T-cell (primary cell): Measurements from ENCODE around the gene SMYD2. TPM values are rescaled to one million over a fixed set of nuclear protein-coding genes. Genes with fewer than 3 reads are reported as not detected.

Experiments used
- ATAC-seq, 4 experiments: fragments of 200-7000 bp in 3 of 4; fragments of 150-1000 bp in 1 of 4; cut with Tn5 transposase; replicated peaks in 1 of 4; 1 replicate in 3 of 4; 2 replicates in 1 of 4; pipeline ENCODE4 v1.10.0; 2021; ENCODE audit warnings: moderate library complexity in 3 of 4, mild to moderate bottlenecking in 2 of 4, moderate number of reproducible peaks in 1 of 4
- CTCF ChIA-PET, 2 donors: fragments of 300-600 bp; sonication (Branson Sonifier 250); formaldehyde crosslinking; loops; one replicate each; lab custom pipeline; 2022; ENCODE audit warnings: antibody characterized with exemption in 2 of 2; lab: Charles Lee
- POLR2A ChIA-PET, 2 donors: fragments of 300-600 bp; sonication (Branson Sonifier 250); formaldehyde crosslinking; loops; one replicate each; lab custom pipeline; 2022; ENCODE audit warnings: antibody characterized with exemption in 2 of 2; lab: Charles Lee
- DNase-seq, 35 experiments: peaks; one replicate each; pipeline versions ENCODE4 v3.0.0 to v3.0.0-alpha.2; 2013 to 2023
- H3K27ac ChIP-seq: one replicate; pipeline ENCODE4 v1.5.1; 2013; ENCODE audit warnings: low read length
- H3K27me3 ChIP-seq, 2 experiments: replicated peaks in 1 of 2; 1 replicate in 1 of 2; 2 replicates in 1 of 2; pipeline versions ENCODE4 v1.6.1 to v1.7.0; 2013; ENCODE audit warnings: low read length in 1 of 2, mixed read lengths in 1 of 2; ENCODE audit not compliant: control insufficient read depth in 2 of 2, insufficient read depth in 2 of 2; ENCODE audit errors: extremely low read depth in 1 of 2
- H3K36me3 ChIP-seq, 2 donors: 1 replicate in 1 of 2; 2 replicates in 1 of 2; pipeline versions ENCODE4 v1.6.1 to v1.7.0; 2013; ENCODE audit warnings: low read length in 1 of 2; ENCODE audit not compliant: control insufficient read depth in 2 of 2, insufficient read depth in 1 of 2; ENCODE audit errors: extremely low read depth in 1 of 2
- H3K4me1 ChIP-seq, 2 experiments: 1 replicate in 1 of 2; 2 replicates in 1 of 2; pipeline versions ENCODE4 v1.6.1 to v1.7.0; 2013; ENCODE audit warnings: low read length in 2 of 2, mixed read lengths in 1 of 2; ENCODE audit not compliant: insufficient read depth in 2 of 2, control insufficient read depth in 1 of 2; ENCODE audit errors: extremely low read depth in 1 of 2
- H3K4me3 ChIP-seq, 2 donors: 1 replicate in 1 of 2; 2 replicates in 1 of 2; pipeline versions ENCODE4 v1.5.1 to v1.7.0; 2013; ENCODE audit warnings: mild to moderate bottlenecking in 2 of 2, low read length in 1 of 2, moderate library complexity in 1 of 2; ENCODE audit not compliant: control insufficient read depth in 1 of 2; ENCODE audit errors: extremely low read depth in 1 of 2
- H3K9me3 ChIP-seq: 2 replicates; pipeline ENCODE4 v1.7.0; 2013
- H3K27ac Mint-ChIP-seq, 2 donors: one replicate each; pipeline ENCODE4 v1.8.0; 2020 to 2021; ENCODE audit warnings: mild to moderate bottlenecking in 2 of 2, mixed read lengths in 2 of 2
- H3K27me3 Mint-ChIP-seq, 2 donors: one replicate each; pipeline ENCODE4 v1.8.0; 2021 to 2022; ENCODE audit warnings: mixed read lengths in 2 of 2
- H3K36me3 Mint-ChIP-seq: one replicate; pipeline ENCODE4 v1.8.0; 2021; ENCODE audit warnings: mixed read lengths
- H3K4me1 Mint-ChIP-seq, 3 donors: one replicate each; pipeline ENCODE4 v1.8.0; 2020 to 2022; ENCODE audit warnings: mixed read lengths in 3 of 3, mild to moderate bottlenecking in 1 of 3
- H3K4me3 Mint-ChIP-seq, 3 donors: one replicate each; pipeline ENCODE4 v1.8.0; 2020 to 2022; ENCODE audit warnings: mild to moderate bottlenecking in 3 of 3, mixed read lengths in 3 of 3, moderate library complexity in 3 of 3
- H3K9me3 Mint-ChIP-seq, 3 donors: one replicate each; pipeline ENCODE4 v1.8.0; 2020 to 2022; ENCODE audit warnings: mixed read lengths in 3 of 3
- WGBS: methylation state at CpG from one replicate; pipeline ENCODE4 v1.1.5; 2013; ENCODE audit warnings: missing lambda C conversion rate; ENCODE audit not compliant: insufficient coverage; 5-methylcytosine and 5-hydroxymethylcytosine counted together
- total RNA-seq, 35 experiments: library from RNA in 6 of 35; stranded (reverse) in 6 of 35; fragments of 120-200 nt in 1 of 35; gene quantifications; one replicate each; pipeline versions ENCODE4 v1.2.1 to v1.2.4 and lab custom pipeline; 2013 to 2026

SMYD2 gene
- total RNA-seq, 5 donors from 2014 or later (not counting 1 experiment from before 2014, with no cell fraction given) = 27.3 to 35.2 (median 34.4) TPM

GRCh38 chr1:214321705-214322453, 40.9 kb downstream of the SMYD2 start:
- no peak for ATAC-seq
- ChIA-PET POLR2A (no interaction called here), CTCF (interaction anchor here in 1 of 2 donors (0.7 to 2.6 kb wide), 2 partner anchors 11 to 60 kb away, joined by 3 to 13 read pairs; no protein-coding TSS in a partner anchor)
- Histone ChIP-seq H3K4me3 (no peak overlapping the region), H3K27ac (no peak overlapping the region), H3K36me3 (peaks cover 7 to 46% of the 10 kb centered on the region in 2 donors), H3K27me3 (no peaks in the 10 kb centered on the region), H3K4me1 (no peaks in the 10 kb centered on the region), H3K9me3 (no peaks in the 10 kb centered on the region)
- H3K9me3 Mint-ChIP-seq = no peaks in the 10 kb centered on the region
- H3K4me3 Mint-ChIP-seq = no peak overlapping the region
- H3K36me3 Mint-ChIP-seq = peaks cover 62% of the 10 kb centered on the region
- peak overlapping the region in 1 of 2 donors; percentile 17 for H3K27ac Mint-ChIP-seq
- H3K27me3 Mint-ChIP-seq = no peaks in the 10 kb centered on the region
- no peak for DNase-seq
- H3K4me1 Mint-ChIP-seq = no peaks in the 10 kb centered on the region
- WGBS = no CpG with 5 or more reads among the region's 5 CpGs

GRCh38 chr1:214324896-214325800, 44.2 kb downstream of the SMYD2 start:
- ATAC-seq (no peak), DNase-seq (no peak)
- Mint-ChIP-seq H3K27me3 (no peaks in the 10 kb centered on the region), H3K27ac (peak overlapping the region in 1 of 2 donors; percentile 37), H3K4me1 (peaks cover 0 to 6% (median 4%) of the 10 kb centered on the region in 3 donors), H3K36me3 (peaks cover 38% of the 10 kb centered on the region), H3K9me3 (no peaks in the 10 kb centered on the region), H3K4me3 (no peak overlapping the region)
- Histone ChIP-seq H3K4me3 (no peak overlapping the region), H3K27me3 (no peaks in the 10 kb centered on the region), H3K4me1 (no peaks in the 10 kb centered on the region), H3K27ac (no peak overlapping the region), H3K36me3 (peaks cover 13 to 36% of the 10 kb centered on the region in 2 donors), H3K9me3 (no peaks in the 10 kb centered on the region)
- ChIA-PET CTCF (interaction anchor here (0.5 to 12.8 kb wide), 10 partner anchors 7 to 1758 kb away, joined by 3 to 248 read pairs (median 4); no protein-coding TSS in a partner anchor), POLR2A (interaction anchor here (0.6 kb wide), 2 partner anchors 21 to 200 kb away, joined by 8 to 10 read pairs; no protein-coding TSS in a partner anchor)
- 97% methylated on average over 5 of the region's 8 CpGs for WGBS

GRCh38 chr1:214326406-214326805, 45.4 kb downstream of the SMYD2 start:
- H3K4me1 Mint-ChIP-seq = peaks cover 0 to 6% (median 4%) of the 10 kb centered on the region in 3 donors
- H3K27me3 ChIP-seq = no peaks in the 10 kb centered on the region
- no peak overlapping the region for H3K4me3 ChIP-seq
- H3K4me3 Mint-ChIP-seq = no peak overlapping the region
- ATAC-seq (no peak), DNase-seq (no peak)
- H3K27ac Mint-ChIP-seq = peak overlapping the region in 1 of 2 donors; percentile 66
- no peak overlapping the region for H3K27ac ChIP-seq
- 100% methylated on average over 2 of the region's 5 CpGs for WGBS
- peaks cover 42% of the 10 kb centered on the region for H3K36me3 Mint-ChIP-seq
- no peaks in the 10 kb centered on the region for H3K9me3 Mint-ChIP-seq
- CTCF ChIA-PET = interaction anchor here (0.7 to 12.8 kb wide), 4 partner anchors 24 to 112 kb away, joined by 3 to 248 read pairs (median 126); no protein-coding TSS in a partner anchor
- H3K27me3 Mint-ChIP-seq = no peaks in the 10 kb centered on the region
- POLR2A ChIA-PET = no interaction called here
- H3K9me3 ChIP-seq = no peaks in the 10 kb centered on the region
- no peaks in the 10 kb centered on the region for H3K4me1 ChIP-seq
- H3K36me3 ChIP-seq = peaks cover 13 to 36% of the 10 kb centered on the region in 2 donors

- ATAC-seq (no peak), DNase-seq (no peak)
- POLR2A ChIA-PET = no interaction called here
- CTCF ChIA-PET = interaction anchor here (1.0 to 12.8 kb wide), 10 partner anchors 9 to 113 kb away, joined by 3 to 248 read pairs (median 14); no protein-coding TSS in a partner anchor
- WGBS = 36% methylated on average over 1 of the region's 1 CpG
- no peak overlapping the region for H3K4me3 Mint-ChIP-seq
- Histone ChIP-seq H3K27me3 (no peaks in the 10 kb centered on the region), H3K27ac (no peak overlapping the region), H3K9me3 (no peaks in the 10 kb centered on the region), H3K4me3 (no peak overlapping the region), H3K4me1 (no peaks in the 10 kb centered on the region), H3K36me3 (peaks cover 13 to 36% of the 10 kb centered on the region in 2 donors)
- H3K27ac Mint-ChIP-seq = peak overlapping the region; percentile 56 to 77
- H3K9me3 Mint-ChIP-seq = no peaks in the 10 kb centered on the region
- H3K4me1 Mint-ChIP-seq = peaks cover 0 to 6% (median 4%) of the 10 kb centered on the region in 3 donors
- peaks cover 40% of the 10 kb centered on the region for H3K36me3 Mint-ChIP-seq
- no peaks in the 10 kb centered on the region for H3K27me3 Mint-ChIP-seq
Observed at GRCh38 chr1:214327514-214327913, 46.6 kb downstream of the SMYD2 start.

GRCh38 chr1:214328770-214329469, 48.0 kb downstream of the SMYD2 start:
- H3K4me1 Mint-ChIP-seq = peaks cover 0 to 6% (median 4%) of the 10 kb centered on the region in 3 donors
- DNase-seq (peak; percentile 52 to 86 (median 70)), ATAC-seq (peak; percentile 86 to 96 (median 95))
- H3K9me3 Mint-ChIP-seq = no peaks in the 10 kb centered on the region
- peaks cover 39% of the 10 kb centered on the region for H3K36me3 Mint-ChIP-seq
- no peaks in the 10 kb centered on the region for H3K27me3 ChIP-seq
- H3K27ac ChIP-seq = no peak overlapping the region
- H3K4me3 Mint-ChIP-seq = no peak overlapping the region
- WGBS = 62% methylated on average over 6 of the region's 11 CpGs
- H3K4me1 ChIP-seq = no peaks in the 10 kb centered on the region
- peaks cover 13 to 31% of the 10 kb centered on the region in 2 donors for H3K36me3 ChIP-seq
- ChIA-PET POLR2A (no interaction called here), CTCF (interaction anchor here (0.5 to 12.8 kb wide), 24 partner anchors 11 to 1206 kb away, joined by 3 to 248 read pairs (median 5); no protein-coding TSS in a partner anchor)
- peak overlapping the region; percentile 23 to 61 for H3K27ac Mint-ChIP-seq
- H3K4me3 ChIP-seq = no peak overlapping the region
- no peaks in the 10 kb centered on the region for H3K9me3 ChIP-seq
- H3K27me3 Mint-ChIP-seq = no peaks in the 10 kb centered on the region
